Activated CD4-positive, alpha-beta T cell treated with anti-CD3 and anti-CD28 coated beads, Interleukin-2, amount 50 U/mL, for 1 hour (primary cell): ENCODE results near the gene FLNC.

ENCODE experiments used
- DNase-seq: peaks from one replicate; pipeline ENCODE4 v3.0.0-alpha.2; 2020

Gene FLNC

GRCh38 chr7:128833946-128834325, 3.7 kb downstream of the FLNC start:
- no peak for DNase-seq

- no peak for DNase-seq
Observed at GRCh38 chr7:128835231-128835751, 5.1 kb downstream of the FLNC start.

- DNase-seq, result no peak
Observed at GRCh38 chr7:128835790-128836641, 5.8 kb downstream of the FLNC start.

DNA sequence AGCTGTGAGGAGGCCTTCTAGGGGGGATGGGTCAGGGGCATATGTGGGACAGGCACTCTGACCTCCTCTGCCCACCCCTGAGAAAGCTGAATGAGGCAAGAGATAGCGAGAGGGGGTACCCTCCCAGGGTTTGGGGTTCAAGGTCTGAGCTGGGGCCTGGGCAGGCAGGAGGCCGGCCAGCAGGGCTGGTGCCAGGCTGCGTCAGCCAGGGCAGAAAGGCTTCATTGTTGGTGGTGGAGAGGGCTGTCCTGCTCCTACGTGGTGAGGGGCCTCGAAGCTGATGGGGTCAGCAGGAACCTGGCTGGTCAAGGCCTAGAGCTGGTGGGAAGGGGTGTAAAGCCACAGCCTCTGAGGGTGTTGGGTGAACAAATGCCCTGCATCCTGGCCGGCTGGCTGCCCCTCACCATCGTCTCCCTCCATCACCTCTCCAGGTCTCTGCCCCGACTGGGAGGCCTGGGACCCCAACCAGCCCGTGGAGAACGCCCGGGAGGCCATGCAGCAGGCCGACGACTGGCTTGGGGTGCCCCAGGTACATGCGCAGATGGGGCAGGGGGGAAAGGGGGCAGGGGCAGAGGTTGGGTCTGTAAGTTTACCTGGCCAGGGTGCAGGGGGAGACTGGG, 6.6 kb downstream of the FLNC start:
- DNase-seq, result no peak

- no peak for DNase-seq
Observed at GRCh38 chr7:128837521-128837921, 7.3 kb downstream of the FLNC start.

DNA sequence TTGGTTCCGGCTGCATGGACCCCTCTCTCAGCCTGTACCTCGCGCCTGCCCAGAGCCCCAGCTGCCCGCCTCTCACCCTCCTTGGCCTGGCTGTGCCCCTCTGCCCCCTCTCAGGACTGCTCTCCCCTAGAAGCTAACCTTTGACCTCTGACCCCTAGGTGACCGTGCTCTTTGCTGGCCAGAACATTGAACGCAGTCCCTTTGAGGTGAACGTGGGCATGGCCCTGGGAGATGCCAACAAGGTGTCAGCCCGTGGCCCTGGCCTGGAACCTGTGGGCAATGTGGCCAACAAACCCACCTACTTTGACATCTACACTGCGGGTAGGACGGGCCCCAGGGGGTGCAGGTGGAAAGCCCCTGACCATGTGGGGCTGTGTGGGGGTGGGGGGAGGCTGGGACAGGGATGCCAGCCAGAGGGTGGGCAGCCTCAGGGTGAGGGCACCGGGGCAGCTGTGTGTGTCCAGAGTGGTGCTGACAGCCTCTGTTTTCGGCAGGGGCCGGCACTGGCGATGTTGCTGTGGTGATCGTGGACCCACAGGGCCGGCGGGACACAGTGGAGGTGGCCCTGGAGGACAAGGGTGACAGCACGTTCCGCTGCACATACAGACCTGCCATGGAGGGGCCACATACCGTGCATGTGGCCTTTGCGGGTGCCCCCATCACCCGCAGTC, 8.0 kb downstream of the FLNC start:
- no peak for DNase-seq

- DNase-seq, result no peak
Observed at GRCh38 chr7:128838981-128839731, 8.9 kb downstream of the FLNC start.

DNA sequence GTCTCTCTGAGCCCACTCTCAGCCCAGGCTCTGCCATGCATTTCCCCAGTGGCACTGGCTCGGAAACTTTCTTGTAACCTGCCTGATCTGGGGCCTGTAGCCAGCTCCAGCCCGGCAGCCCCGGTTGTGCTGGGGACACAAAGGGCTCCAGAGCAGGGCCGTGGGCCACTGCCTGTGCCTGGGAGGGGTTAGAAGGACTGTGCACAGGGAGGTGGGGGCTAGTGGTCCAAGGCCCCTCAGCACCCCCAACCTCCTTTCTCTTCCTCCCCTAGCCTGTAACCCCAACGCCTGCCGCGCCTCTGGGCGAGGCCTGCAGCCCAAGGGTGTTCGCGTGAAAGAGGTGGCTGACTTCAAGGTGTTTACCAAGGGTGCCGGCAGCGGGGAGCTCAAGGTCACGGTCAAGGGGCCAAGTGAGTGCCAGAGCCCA, 9.6 kb downstream of the FLNC start:
- DNase-seq, result no peak

GRCh38 chr7:128840326-128841170, 10.3 kb downstream of the FLNC start:
- DNase-seq, result no peak

- DNase-seq, result no peak
Observed at GRCh38 chr7:128841171-128841690, 11.0 kb downstream of the FLNC start.

- peak; percentile 50 for DNase-seq
Observed at GRCh38 chr7:128841921-128842673, 11.9 kb downstream of the FLNC start.

DNA sequence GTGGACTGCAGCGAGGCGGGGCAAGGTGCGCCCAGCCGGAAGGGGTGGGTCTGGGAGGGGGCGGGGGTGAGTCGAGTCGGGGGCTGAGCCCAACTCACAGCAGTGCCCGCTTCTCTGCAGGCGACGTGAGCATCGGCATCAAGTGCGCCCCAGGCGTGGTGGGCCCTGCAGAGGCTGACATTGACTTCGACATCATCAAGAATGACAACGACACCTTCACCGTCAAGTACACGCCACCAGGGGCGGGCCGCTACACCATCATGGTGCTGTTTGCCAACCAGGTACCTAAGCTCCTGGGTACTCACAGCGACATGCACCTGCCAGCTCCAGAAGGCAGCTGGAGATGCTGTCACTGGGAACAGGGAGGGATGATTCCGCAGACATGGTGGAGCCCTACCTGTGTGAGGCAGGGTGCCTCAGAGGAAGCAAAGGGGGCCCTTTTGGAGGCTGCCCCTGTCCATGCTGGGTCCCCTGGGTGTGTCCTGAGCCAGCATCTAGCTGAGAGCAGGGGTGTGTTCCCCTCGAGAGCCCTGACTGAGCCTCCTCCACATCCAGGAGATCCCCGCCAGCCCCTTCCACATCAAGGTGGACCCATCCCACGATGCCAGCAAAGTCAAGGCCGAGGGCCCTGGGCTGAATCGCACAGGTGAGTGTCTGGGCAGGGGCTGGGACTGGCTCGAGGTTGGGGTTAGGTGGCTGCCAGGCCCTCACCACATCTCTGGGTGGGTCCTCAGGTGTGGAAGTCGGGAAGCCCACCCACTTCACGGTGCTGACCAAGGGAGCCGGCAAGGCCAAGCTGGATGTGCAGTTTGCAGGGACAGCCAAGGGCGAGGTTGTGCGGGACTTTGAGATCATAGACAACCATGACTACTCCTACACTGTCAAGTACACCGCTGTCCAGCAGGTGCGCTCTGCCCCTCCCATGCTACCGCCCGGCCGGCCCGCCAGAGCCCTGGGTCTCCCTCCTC, 12.8 kb downstream of the FLNC start:
- DNase-seq, result no peak

GRCh38 chr7:128843938-128844621, 13.9 kb downstream of the FLNC start:
- DNase-seq, result no peak

GRCh38 chr7:128844777-128845311, 14.6 kb downstream of the FLNC start:
- DNase-seq, result no peak

DNA sequence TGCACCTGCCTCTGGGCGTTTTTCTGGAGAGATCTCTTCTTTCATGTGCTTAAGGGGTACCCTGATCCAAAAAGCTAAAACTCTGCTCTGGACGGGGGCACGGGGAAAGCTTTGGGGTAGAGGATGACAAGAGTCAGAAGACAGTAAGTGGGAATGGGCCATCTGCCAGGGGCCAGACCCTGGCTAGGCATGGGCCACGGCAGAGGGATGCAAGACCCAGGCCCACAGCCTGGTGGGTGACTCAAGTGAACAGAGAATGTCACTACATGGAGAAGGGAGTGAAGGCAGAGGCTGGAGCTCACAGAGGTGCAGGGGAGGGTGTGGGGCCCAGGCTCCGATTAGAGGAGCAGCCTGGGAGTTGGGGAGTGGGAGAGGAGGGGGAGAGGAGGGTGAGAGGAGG, 15.3 kb downstream of the FLNC start:
- DNase-seq, result no peak

DNA sequence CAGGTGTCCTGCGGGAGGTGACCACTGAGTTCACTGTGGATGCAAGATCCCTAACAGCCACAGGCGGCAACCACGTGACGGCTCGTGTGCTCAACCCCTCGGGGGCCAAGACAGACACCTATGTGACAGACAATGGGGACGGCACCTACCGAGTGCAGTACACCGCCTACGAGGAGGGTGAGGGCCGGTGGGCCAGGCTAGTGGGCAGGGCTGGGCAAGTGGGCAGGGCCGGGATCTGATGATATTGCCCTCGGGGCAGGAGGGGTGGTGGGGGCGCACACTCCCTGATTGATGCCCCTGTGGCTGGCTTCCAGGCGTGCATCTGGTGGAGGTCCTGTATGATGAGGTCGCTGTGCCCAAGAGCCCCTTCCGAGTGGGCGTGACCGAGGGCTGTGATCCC, 15.8 kb downstream of the FLNC start:
- no peak for DNase-seq

DNA sequence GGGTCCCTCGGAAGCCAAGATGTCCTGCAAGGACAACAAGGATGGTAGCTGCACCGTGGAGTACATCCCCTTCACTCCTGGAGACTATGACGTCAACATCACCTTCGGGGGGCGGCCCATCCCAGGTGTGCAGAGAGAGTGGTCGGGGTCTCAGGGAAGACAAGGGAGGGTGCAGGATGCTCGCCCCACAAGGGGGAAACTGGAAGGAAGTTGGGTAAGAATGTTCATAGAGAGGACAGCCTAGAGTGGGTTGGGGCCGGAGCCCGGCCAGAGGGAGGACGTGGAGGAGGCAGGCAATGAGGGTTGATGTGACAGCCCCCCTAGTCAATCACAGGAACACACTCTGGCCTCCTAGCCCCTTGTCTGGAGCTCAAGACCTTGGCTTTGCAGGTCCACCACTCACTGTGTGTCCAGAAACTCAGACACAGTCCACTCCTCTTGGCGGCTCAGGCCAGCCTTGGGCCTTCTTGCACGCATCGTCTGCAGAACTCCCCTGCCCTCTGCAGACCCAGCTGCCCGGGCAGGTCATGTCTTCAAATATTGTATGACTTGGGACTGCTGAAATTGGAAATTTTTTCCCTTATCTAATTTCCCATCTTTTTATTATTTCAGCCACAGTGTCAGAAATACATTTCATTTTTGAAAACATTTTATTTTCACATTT, 16.7 kb downstream of the FLNC start:
- no peak for DNase-seq

- no peak for DNase-seq
Observed at GRCh38 chr7:128847721-128848211, 17.6 kb downstream of the FLNC start.
